Measurements from ENCODE around the gene TCEANC. TPM values are rescaled to one million over a fixed set of nuclear protein-coding genes. Genes with fewer than 3 reads are reported as not detected.

Gene TCEANC
- total RNA-seq, 3 donors from 2014 or later = 4.6 to 7.8 (median 5.2) TPM

DNA sequence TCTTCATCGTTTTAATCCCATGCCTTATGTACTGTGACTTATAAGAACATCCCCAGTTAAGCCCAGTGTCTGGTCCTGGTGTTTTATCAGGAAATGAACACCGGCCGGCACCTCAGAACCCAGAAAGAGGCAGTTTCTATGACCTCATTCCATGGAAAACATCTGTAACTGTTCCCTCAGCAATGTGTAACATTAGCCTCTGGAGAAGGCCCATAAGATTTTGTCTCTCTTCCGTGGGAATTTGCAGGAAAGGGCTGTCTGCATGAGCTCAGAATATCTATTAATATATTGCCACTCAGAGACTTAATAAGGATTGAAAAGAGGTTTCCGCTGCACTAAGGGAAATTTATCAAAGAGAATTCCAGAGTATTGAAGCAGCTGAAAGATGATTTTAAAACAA, 3.1 kb upstream of the TCEANC start:
- no peaks in the 10 kb centered on the region for H3K9me3 ChIP-seq
- no peak for DNase-seq (ENCODE audit: low spot score in 2 of 2)
- H3K36me3 ChIP-seq = no peaks in the 10 kb centered on the region
- peaks cover 0 to 54% of the 10 kb centered on the region in 2 donors for H3K27me3 ChIP-seq
- H3K27ac ChIP-seq = no peak overlapping the region
- no peaks in the 10 kb centered on the region for H3K4me1 ChIP-seq
- intact Hi-C loops (cut with DNase I; ENCODE audit: low total_unique reads) = no loop called here
- no peak overlapping the region for H3K4me3 ChIP-seq
- no peak for TF ChIP-seq POLR2A (IDR thresholded peaks at IDR 0.05)
- TF ChIP-seq, protein P1, sequence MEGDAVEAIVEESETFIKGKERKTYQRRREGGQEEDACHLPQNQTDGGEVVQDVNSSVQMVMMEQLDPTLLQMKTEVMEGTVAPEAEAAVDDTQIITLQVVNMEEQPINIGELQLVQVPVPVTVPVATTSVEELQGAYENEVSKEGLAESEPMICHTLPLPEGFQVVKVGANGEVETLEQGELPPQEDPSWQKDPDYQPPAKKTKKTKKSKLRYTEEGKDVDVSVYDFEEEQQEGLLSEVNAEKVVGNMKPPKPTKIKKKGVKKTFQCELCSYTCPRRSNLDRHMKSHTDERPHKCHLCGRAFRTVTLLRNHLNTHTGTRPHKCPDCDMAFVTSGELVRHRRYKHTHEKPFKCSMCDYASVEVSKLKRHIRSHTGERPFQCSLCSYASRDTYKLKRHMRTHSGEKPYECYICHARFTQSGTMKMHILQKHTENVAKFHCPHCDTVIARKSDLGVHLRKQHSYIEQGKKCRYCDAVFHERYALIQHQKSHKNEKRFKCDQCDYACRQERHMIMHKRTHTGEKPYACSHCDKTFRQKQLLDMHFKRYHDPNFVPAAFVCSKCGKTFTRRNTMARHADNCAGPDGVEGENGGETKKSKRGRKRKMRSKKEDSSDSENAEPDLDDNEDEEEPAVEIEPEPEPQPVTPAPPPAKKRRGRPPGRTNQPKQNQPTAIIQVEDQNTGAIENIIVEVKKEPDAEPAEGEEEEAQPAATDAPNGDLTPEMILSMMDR (IDR thresholded peaks at IDR 0.05) = no peak
- no peak for TF ChIP-seq POLR2AphosphoS5 (IDR thresholded peaks at IDR 0.05)

DNA sequence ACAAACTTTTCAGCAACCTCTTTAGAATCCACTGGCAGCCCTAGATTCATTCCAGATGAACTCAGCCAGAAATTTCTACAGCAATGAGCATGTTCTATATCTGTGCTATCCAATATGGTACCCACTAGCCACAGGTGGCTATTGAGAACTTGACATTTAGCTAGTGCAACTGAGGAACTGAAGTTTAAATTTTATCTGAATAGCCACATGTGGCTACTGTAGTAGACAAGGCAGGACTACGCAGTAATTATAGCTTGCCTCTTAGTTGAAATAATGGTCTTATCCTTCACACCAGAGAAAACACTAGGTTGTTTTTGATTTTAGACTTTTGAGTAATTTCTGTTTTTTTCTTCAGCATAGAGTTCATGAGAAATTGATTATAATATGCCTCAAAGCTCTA, 2.6 kb upstream of the TCEANC start:
- intact Hi-C loops (cut with DNase I; ENCODE audit: low total_unique reads) = no loop called here
- no peak overlapping the region for H3K4me3 ChIP-seq
- H3K27me3 ChIP-seq = peaks cover 0 to 50% of the 10 kb centered on the region in 2 donors
- no peak overlapping the region for H3K27ac ChIP-seq
- no peak for TF ChIP-seq POLR2A (IDR thresholded peaks at IDR 0.05)
- TF ChIP-seq POLR2AphosphoS5 (IDR thresholded peaks at IDR 0.05) = no peak
- TF ChIP-seq, protein P1 (IDR thresholded peaks at IDR 0.05) = no peak
- no peaks in the 10 kb centered on the region for H3K9me3 ChIP-seq
- H3K4me1 ChIP-seq = no peaks in the 10 kb centered on the region
- H3K36me3 ChIP-seq = no peaks in the 10 kb centered on the region
- DNase-seq (ENCODE audit: low spot score in 2 of 2) = no peak

DNA sequence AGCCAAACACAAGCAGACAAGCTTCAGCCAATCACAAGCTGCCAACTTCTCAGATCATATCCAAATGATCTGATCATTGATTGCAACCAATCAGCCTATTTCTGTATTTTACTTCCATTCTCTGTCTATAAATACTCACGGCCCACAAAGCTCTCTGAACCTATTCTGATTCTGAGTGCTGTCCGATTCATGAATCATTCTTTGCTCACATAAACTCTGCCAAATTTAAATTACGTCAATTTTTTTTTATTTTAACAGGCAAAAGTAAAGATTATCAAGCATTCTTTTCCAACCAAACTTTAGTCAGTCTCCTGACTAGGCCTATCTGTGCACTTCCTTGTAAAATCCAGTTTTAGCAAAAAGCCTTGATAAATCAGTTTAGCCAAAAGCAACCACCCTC, 1.8 kb upstream of the TCEANC start:
- H3K9me3 ChIP-seq = no peaks in the 10 kb centered on the region
- intact Hi-C loops (cut with DNase I; ENCODE audit: low total_unique reads) = no loop called here
- TF ChIP-seq POLR2A (IDR thresholded peaks at IDR 0.05) = no peak
- H3K4me1 ChIP-seq = no peaks in the 10 kb centered on the region
- DNase-seq (ENCODE audit: low spot score in 2 of 2) = no peak
- no peaks in the 10 kb centered on the region for H3K36me3 ChIP-seq
- no peak overlapping the region for H3K27ac ChIP-seq
- H3K4me3 ChIP-seq = no peak overlapping the region
- peaks cover 0 to 41% of the 10 kb centered on the region in 2 donors for H3K27me3 ChIP-seq

DNA sequence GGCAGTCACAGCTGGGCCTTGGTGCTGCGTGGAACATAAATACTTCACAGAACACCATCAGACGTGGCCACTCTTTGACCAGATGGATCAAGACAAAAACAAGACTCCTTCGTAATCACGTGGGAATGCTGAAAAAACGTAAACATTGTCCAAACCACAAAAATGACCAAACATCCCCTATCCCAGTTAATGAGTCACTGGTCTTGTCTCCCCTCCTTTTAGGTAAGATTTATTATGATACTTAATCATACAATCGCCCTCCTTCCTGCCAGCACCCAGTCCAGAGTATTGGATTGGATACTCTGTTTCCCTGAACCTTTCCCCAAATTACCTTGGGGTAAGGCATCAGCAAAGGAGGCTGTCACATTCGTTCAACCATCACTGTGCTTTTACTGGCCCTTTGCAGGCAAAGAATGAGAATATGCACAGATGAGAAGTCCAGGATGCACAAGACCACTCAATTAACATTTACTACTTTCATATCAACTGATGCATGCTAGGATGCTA, 601 bp upstream of the TCEANC start:
- Histone ChIP-seq H3K4me1 (no peaks in the 10 kb centered on the region), H3K27ac (peak overlapping the region; percentile 94), H3K4me3 (peak overlapping the region; percentile 53 to 79 (median 73)), H3K9me3 (no peaks in the 10 kb centered on the region), H3K36me3 (no peaks in the 10 kb centered on the region), H3K27me3 (peaks cover 0 to 29% of the 10 kb centered on the region in 2 donors)
- DNase-seq (ENCODE audit: low spot score in 2 of 2) = no peak
- TF ChIP-seq, protein P1 (IDR thresholded peaks at IDR 0.05) = no peak
- no peak for TF ChIP-seq POLR2AphosphoS5 (IDR thresholded peaks at IDR 0.05)
- TF ChIP-seq POLR2A (IDR thresholded peaks at IDR 0.05) = no peak
- intact Hi-C loops (cut with DNase I; ENCODE audit: low total_unique reads) = no loop called here

DNA sequence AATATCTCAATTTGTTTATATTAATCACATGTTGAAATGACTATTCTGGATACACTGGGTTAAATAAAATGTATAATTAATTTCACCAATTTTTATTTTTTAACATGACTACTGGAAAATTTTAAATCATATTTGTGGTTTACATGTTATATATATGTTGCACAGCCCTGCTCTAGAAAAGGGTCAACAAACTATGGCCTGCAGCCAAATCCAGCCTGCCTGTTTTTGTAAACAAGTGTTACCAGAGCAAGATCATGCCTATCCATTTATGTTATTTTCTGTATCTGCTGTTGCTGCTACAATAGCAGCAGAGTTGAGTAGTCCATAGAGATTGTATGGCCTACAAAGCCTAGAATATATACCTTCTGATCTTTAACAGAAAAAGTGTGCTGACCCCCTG, 1.2 kb downstream of the TCEANC start:
- Histone ChIP-seq H3K27ac (peak overlapping the region in 1 of 2 donors; percentile 94), H3K4me1 (no peaks in the 10 kb centered on the region), H3K36me3 (no peaks in the 10 kb centered on the region), H3K27me3 (peaks cover 0 to 12% of the 10 kb centered on the region in 2 donors), H3K4me3 (peak overlapping the region in 2 of 3 donors; percentile 73 to 79), H3K9me3 (no peaks in the 10 kb centered on the region)
- no peak for DNase-seq (ENCODE audit: low spot score in 2 of 2)
- intact Hi-C loops (cut with DNase I; ENCODE audit: low total_unique reads) = no loop called here
- TF ChIP-seq POLR2A (IDR thresholded peaks at IDR 0.05) (no peak), POLR2AphosphoS5 (IDR thresholded peaks at IDR 0.05) (no peak)
- TF ChIP-seq, protein P1 (IDR thresholded peaks at IDR 0.05) = no peak

DNA sequence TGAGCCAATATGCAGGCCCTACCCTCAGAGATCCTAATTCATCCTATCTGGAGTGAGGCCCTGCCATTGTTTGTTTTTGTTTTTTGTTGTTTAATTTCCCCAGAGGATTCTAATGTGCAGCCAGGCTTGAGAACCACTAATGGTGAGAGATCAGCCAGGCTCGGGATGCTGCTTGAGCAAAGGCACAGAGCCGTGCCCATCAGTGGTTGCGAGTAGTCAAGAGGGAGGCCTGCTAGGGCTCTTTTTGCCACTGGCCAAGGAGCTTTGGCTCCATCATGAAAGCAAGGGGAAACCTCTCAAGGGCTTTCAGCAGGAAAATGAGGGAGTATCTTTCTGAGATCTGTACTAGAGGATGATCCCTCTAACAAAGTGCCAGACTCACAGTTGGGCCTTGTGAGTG, 2.7 kb downstream of the TCEANC start:
- Histone ChIP-seq H3K36me3 (no peaks in the 10 kb centered on the region), H3K4me1 (no peaks in the 10 kb centered on the region), H3K27ac (no peak overlapping the region), H3K27me3 (no peaks in the 10 kb centered on the region), H3K9me3 (no peaks in the 10 kb centered on the region), H3K4me3 (no peak overlapping the region)
- no peak for DNase-seq (ENCODE audit: low spot score in 2 of 2)
- intact Hi-C loops (cut with DNase I; ENCODE audit: low total_unique reads) = no loop called here
- TF ChIP-seq, protein P1 (IDR thresholded peaks at IDR 0.05) = no peak
- TF ChIP-seq POLR2AphosphoS5 (IDR thresholded peaks at IDR 0.05) (no peak), POLR2A (IDR thresholded peaks at IDR 0.05) (no peak)
